ENCODE data around the gene SLC43A2.

- no peak for TF ChIP-seq POLR2A (IDR thresholded peaks at IDR 0.05)
- no peak for TF ChIP-seq CTCF (IDR thresholded peaks at IDR 0.05)
Measured at GRCh38 chr17:1623057-1623630, 5.5 kb downstream of the SLC43A2 start.

Measured in stomach (tissue), 4 donors.